Fibroblast of the conjunctiva (primary cell): ENCODE measurements around the gene TMEM106C.

Experiments
- DNase-seq: peaks from one replicate; pipeline ENCODE4 v3.0.0-alpha.2; 2010; ENCODE audit warnings: low read depth

Gene TMEM106C

GRCh38 chr12:47963340-47964040, at the start of gene TMEM106C:
TSS of gene TMEM106C (plus strand) at chr12:47963596. CDS start at chr12:47964237, 641 bp downstream.
- DNase-seq, result peak; percentile 85

- no peak for DNase-seq
Measured at GRCh38 chr12:47920913-47921312, 42.5 kb upstream of the TMEM106C start.

- no peak for DNase-seq
Measured at GRCh38 chr12:47921907-47922306, 41.5 kb upstream of the TMEM106C start.

GRCh38 chr12:47927346-47927745, 36.0 kb upstream of the TMEM106C start:
- no peak for DNase-seq

GRCh38 chr12:47930634-47931033, 32.8 kb upstream of the TMEM106C start:
- DNase-seq, result no peak

GRCh38 chr12:47931187-47931586, 32.2 kb upstream of the TMEM106C start:
- DNase-seq, result no peak

- peak; percentile 64 for DNase-seq
Measured at GRCh38 chr12:47935184-47935583, 28.2 kb upstream of the TMEM106C start.

GRCh38 chr12:47938093-47938492, 25.3 kb upstream of the TMEM106C start:
- no peak for DNase-seq

- DNase-seq, result no peak
Measured at GRCh38 chr12:47938594-47938993, 24.8 kb upstream of the TMEM106C start.

- DNase-seq, result no peak
Measured at GRCh38 chr12:47939009-47939601, 24.3 kb upstream of the TMEM106C start.

GRCh38 chr12:47940773-47941474, 22.5 kb upstream of the TMEM106C start:
- DNase-seq, result no peak

GRCh38 chr12:47941475-47941780, 22.0 kb upstream of the TMEM106C start:
- DNase-seq, result no peak

- DNase-seq, result no peak
Measured at GRCh38 chr12:47941871-47942613, 21.4 kb upstream of the TMEM106C start.

- no peak for DNase-seq
Measured at GRCh38 chr12:47942614-47943225, 20.7 kb upstream of the TMEM106C start.

- no peak for DNase-seq
Measured at GRCh38 chr12:47943623-47944340, 19.6 kb upstream of the TMEM106C start.

- DNase-seq, result no peak
Measured at GRCh38 chr12:47944685-47945340, 18.6 kb upstream of the TMEM106C start.

GRCh38 chr12:47945341-47945728, 18.1 kb upstream of the TMEM106C start:
- DNase-seq, result no peak

GRCh38 chr12:47946413-47947323, 16.7 kb upstream of the TMEM106C start:
- DNase-seq, result no peak

- DNase-seq, result no peak
Measured at GRCh38 chr12:47947341-47947740, 16.1 kb upstream of the TMEM106C start.
